Measurements from ENCODE around the gene RPGR.

RPGR gene

DNA sequence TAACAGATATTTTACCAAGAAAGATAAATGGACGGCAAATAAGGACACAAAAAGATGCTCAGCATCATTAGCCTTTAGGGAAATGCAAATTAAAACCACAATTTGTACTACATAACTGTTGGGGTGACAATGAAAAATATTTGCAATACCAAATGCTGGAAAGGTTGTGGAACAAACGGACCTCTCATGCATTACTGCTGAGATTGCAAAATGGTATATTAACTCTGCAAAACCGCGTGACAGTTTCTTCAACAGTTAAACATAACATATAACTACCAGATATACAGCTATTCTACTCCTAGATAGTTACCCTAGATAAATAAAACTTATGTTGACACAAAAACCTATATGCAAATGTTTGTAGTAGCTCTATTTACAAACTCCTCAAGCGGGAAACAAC is 18.8 kb upstream of the RPGR start:
- H3K4me3 ChIP-seq (ENCODE audit: low read length) = no peak overlapping the region
- TF ChIP-seq, protein P1, sequence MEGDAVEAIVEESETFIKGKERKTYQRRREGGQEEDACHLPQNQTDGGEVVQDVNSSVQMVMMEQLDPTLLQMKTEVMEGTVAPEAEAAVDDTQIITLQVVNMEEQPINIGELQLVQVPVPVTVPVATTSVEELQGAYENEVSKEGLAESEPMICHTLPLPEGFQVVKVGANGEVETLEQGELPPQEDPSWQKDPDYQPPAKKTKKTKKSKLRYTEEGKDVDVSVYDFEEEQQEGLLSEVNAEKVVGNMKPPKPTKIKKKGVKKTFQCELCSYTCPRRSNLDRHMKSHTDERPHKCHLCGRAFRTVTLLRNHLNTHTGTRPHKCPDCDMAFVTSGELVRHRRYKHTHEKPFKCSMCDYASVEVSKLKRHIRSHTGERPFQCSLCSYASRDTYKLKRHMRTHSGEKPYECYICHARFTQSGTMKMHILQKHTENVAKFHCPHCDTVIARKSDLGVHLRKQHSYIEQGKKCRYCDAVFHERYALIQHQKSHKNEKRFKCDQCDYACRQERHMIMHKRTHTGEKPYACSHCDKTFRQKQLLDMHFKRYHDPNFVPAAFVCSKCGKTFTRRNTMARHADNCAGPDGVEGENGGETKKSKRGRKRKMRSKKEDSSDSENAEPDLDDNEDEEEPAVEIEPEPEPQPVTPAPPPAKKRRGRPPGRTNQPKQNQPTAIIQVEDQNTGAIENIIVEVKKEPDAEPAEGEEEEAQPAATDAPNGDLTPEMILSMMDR (conservative IDR thresholded peaks at IDR 0.05; ENCODE audit: low read length) = no peak
- DNase-seq (ENCODE audit: low read depth) = no peak

DNA sequence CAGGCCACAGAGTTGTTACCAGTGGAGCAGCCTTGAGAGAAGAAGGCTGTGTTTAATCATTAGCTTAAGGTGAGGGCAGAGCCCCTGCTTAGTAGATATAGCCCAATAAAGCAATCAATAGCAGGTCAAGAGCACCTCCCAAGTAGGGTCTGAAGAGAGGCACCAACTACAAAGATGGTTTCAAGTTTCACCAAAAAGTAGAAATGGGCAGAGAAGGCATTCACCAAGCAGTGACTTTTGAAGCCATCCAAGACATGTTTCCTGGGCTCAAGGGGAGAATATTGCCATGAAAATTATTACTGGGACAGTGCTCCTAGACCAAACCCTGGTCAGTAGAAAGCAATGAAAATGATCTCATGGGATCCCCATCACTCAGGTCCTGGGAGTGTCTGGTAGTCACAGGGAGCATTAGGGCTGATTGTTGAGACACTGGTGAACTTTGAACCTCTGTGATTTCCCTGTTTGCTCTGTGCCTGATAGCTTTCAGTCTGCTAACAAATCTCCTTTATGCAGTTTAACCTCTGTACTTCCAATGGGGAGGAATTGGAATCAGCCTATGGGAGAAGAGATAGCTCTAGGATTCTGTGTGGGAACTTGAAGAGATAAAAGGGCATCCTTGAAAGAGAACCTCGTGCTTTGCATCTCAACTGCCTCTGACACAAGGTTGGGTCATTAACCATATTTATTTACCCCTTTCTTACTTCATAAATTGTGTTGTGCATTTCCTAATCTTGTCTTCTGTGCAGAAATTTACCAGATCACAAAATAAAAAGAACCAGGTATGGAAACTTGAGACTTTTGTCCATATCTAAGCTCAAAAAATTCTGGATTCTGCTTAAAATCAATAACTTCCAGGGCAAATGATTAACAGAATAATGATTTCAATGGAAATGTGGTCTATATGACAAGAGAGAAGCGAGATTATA is 15.8 kb upstream of the RPGR start:
- DNase-seq (ENCODE audit: low read depth) = no peak
- TF ChIP-seq, protein P1 (conservative IDR thresholded peaks at IDR 0.05; ENCODE audit: low read length) = no peak
- H3K4me3 ChIP-seq (ENCODE audit: low read length) = no peak overlapping the region

DNA sequence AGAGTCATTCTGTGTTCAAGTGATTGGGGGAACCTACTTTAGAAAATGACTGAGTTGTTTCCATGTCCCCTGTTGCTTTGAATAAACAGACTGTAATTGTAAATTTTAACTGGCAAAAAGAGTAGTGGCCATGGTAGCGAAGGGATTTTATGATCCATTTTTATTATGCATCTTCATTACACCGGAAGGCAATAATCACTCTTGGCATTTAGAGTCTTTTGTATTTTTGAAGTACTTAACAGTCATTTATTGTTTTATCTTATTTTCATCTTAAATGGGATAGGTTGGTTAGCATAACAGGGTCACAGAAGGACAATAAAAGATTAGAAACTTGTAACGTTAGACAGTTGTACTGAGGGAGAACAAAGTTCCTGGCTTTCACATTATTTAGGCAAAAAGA is 14.1 kb upstream of the RPGR start:
- no peak for DNase-seq (ENCODE audit: low read depth)
- TF ChIP-seq, protein P1 (conservative IDR thresholded peaks at IDR 0.05; ENCODE audit: low read length) = no peak
- no peak overlapping the region for H3K4me3 ChIP-seq (ENCODE audit: low read length)

DNA sequence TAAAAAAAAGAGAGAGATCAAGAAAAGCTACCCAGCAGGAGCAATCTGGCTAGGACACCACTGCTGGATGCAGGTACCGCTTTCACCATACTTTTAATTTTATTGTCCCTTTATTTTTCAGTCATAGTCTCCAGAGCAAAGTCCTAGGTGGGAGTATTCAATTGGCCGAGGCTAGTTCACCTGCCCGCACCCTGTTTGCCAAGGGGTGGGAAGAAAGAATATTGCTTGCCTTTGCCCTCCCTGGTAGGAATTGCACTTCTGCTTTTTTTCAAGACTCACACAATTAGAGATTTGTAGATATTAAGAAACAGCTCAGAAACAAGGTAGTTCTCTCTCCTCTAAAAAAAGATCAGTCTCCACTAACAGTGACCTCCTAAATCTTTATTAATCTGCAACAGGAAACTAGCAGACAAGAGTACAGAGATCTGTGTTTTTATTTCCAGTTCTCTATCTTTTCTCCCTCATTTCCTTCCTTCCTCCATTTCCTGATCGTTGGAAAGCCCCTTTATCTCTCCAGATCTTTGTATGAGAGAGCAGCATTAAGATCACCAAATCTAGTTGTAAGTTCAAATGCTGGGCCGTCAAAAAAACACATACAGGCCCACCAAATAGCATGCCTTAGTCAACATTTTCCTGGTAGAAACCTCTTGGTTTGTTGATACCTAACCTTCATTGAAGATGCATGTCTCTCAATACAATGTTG is 9.4 kb upstream of the RPGR start:
- DNase-seq (ENCODE audit: low read depth) = no peak
- no peak overlapping the region for H3K4me3 ChIP-seq (ENCODE audit: low read length)
- TF ChIP-seq, protein P1 (conservative IDR thresholded peaks at IDR 0.05; ENCODE audit: low read length) = no peak

DNA sequence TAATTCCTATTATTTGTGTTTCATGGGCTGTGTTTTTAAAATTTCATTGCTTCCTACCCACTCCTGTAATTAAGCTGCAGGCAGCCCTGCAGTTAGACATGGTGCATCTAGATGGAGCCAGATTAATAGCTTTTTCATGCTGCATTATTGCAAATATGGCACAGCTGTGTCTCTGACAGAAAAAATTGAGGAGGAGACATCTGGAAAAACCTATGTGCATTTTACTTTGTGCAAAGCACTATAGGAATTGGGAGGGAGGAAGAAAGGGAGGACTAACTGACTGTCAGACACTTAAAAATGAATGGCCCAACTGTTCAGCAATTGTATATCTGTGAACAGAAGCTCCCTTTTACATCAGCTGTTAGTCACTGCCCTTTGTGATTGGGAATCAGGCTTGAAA is 8.1 kb upstream of the RPGR start:
- H3K4me3 ChIP-seq (ENCODE audit: low read length) = no peak overlapping the region
- no peak for DNase-seq (ENCODE audit: low read depth)
- TF ChIP-seq, protein P1 (conservative IDR thresholded peaks at IDR 0.05; ENCODE audit: low read length) = peak; percentile 20; the same call in 1 of the 2 replicates

DNA sequence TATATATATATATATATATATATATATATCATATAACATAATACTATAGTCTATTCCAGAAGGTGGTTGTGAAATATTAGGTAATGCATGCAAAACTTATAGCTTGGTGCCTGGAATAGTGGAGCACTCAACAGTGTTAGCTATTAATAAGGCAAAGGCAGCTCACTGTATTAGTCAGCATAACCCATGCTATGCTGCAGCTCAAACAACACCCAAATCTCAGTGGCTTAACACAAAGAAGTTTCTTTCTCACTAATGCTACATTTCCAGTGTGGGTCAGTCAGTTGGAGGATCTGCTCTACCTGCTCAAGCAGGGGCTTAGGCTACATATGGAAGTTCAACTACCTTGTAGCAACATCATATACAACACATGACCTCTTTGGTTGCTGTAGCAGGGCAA is 5.2 kb upstream of the RPGR start:
- no peak overlapping the region for H3K4me3 ChIP-seq (ENCODE audit: low read length)
- TF ChIP-seq, protein P1 (conservative IDR thresholded peaks at IDR 0.05; ENCODE audit: low read length) = no peak
- DNase-seq (ENCODE audit: low read depth) = no peak

DNA sequence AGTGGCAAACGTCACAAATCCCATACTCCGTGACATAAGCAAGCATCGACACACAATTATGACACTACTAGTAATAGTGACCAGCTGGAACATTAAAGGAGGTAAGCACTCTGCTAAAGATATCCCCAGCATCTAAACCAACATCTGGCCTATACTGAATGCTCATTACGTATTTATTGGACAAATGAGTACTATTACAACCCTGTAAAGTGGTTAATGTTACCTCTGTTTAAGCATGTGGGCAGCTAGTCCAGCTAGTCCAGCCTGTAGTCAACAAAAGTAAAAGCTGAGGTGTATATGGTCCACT is 419 bp upstream of the RPGR start:
- peak overlapping the region; percentile 26 for H3K4me3 ChIP-seq (ENCODE audit: low read length)
- DNase-seq (ENCODE audit: low read depth) = no peak
- TF ChIP-seq, protein P1 (conservative IDR thresholded peaks at IDR 0.05; ENCODE audit: low read length) = no peak

All from AG10803 (cell line).